GM21528 (cell line): Measurements from ENCODE around the gene CTSD.
"Not testable (repeated sequence)": the region's sequence is repeated elsewhere in the genome, so short reads cannot be mapped to it uniquely, and the experiment has no call there.

Experiments used
- ATAC-seq: cut with Tn5 transposase; IDR thresholded peaks from one replicate; pipeline ENCODE4 v1.9.1; 2021; ENCODE audit warnings: mild to moderate bottlenecking, moderate library complexity; ENCODE audit not compliant: unreplicated experiment, low FRiP score

CTSD gene

DNA sequence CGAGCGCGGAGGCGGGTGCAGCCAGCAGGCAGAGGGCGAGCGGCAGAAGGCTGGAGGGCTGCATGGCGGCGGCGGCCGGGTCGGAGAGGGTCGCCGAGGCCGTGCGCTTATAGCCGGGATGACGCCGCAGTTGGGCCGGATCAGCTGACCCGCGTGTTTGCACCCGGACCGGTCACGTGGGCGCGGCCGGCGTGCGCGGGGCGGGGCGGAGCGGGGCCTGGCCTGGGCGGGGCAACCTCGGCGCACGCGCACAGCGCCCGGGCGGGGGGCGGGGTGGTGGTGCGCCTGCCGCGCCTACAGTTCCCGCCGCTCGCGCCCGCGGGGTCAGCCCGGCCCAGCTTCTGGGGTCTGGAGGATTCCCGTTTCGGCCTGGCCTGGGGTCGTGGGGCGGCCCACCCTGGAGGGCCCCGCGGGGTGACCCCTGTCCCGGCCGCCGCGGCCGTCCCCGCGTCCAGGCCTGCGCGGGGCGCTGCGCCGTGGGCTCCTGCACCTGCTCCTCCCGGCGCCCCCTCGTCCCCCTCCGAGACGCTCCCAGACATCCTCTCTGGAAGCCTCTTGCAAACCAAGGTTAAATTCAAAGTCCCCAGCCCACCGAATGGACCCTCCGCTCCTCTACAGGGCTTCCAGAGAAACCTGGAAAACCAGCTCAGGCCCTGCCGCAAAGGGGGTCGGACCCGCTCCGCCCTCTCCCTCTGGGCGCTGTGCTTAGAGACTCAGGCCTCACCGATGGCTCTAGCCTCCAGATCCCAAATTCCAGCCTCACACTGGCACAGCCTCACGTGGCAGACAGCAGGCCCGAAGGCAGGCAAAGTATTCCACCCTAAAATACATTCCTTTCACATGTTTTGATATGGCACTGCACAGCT is at the start of gene CTSD:
CTSD (minus strand) TSS at position 132 of the 866 bp plus-strand sequence; CDS start at position 64, 68 bp downstream.
- peak; percentile 68 for ATAC-seq

DNA sequence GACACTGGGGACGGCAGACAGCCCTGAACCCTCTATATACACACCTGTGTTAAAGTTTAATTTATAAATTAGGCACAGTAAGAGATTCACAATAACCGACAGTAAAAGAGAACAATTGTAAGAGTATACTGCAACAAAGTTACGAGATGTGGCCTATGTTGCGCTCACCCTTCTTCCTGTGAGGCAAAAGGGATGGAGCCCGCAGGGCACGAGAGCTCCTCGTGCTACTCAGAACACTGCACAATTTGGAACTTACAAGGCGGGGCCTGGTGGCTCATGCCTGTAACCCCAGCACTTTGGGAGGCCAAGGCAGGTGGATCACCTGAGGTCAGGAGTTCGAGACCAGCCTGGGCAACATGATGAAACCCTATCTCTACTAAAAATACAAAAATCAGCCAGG is 49.6 kb upstream of the CTSD start:
- not testable (repeated sequence) for ATAC-seq

DNA sequence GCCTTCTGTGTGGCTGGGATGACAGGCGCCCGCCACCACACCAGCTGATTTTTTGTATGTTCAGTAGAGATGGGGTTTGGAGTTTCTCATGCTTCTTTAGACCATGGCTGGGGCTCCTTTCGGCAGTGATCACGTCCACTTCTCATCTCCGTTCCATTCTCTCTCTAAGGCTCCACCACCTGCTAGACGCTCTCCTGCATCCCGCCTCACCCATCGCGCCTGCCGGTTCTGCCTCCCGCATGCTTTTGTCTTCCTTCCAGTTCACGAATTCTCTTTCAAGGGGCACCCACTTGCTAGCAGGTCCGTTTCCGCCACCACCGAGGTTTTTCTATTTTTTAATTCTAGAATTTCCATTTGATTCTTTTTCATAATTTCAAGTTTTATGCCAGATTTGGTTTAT is 49.1 kb upstream of the CTSD start:
- no peak for ATAC-seq

- ATAC-seq: no peak
These were observed 48.5 kb upstream of the CTSD start for GRCh38 chr11:1812274-1812673.

DNA sequence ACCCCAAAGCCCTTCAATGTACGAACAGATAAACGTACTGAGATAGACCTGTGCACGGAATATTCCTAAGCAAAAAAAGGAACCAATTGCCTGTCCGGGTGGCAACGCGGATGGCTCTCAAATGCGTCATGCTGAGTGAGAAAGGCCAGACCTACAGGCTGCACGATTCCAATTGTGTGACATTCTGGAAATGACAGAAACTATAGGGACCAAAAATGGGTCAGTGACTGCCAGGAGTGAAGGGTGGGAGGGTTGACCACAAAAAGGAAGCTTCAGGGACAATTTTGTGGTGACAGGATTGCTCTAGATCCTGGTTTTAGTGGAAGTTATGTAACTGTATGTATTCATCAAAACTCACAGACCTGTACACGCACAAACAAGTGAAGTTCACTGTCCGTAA is 47.0 kb upstream of the CTSD start:
- no peak for ATAC-seq

- ATAC-seq: no peak
These were observed 43.7 kb upstream of the CTSD start for GRCh38 chr11:1807264-1807995.

DNA sequence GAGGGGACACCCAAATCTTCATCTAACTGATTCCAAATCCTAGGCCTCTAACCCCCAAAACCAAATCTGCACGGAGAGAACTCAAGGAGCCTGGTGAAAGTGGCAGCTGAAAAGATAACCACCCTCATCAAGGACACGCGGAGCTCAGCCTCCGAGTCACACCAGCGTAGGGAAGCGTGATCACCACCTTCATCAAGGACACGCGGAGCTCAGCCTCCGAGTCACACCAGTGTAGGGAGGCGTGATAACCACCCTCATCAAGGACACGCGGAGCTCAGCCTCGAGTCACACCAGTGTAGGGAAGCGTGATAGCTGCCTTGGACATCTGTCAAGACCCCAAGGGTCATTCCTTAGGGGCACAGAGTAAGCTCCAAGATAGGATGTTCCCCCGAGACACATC is 41.8 kb upstream of the CTSD start:
- ATAC-seq: no peak

GRCh38 chr11:1803835-1804519 is 40.2 kb upstream of the CTSD start:
- ATAC-seq: not testable (repeated sequence)

- no peak for ATAC-seq
These were observed 39.5 kb upstream of the CTSD start for GRCh38 chr11:1803246-1803645.

DNA sequence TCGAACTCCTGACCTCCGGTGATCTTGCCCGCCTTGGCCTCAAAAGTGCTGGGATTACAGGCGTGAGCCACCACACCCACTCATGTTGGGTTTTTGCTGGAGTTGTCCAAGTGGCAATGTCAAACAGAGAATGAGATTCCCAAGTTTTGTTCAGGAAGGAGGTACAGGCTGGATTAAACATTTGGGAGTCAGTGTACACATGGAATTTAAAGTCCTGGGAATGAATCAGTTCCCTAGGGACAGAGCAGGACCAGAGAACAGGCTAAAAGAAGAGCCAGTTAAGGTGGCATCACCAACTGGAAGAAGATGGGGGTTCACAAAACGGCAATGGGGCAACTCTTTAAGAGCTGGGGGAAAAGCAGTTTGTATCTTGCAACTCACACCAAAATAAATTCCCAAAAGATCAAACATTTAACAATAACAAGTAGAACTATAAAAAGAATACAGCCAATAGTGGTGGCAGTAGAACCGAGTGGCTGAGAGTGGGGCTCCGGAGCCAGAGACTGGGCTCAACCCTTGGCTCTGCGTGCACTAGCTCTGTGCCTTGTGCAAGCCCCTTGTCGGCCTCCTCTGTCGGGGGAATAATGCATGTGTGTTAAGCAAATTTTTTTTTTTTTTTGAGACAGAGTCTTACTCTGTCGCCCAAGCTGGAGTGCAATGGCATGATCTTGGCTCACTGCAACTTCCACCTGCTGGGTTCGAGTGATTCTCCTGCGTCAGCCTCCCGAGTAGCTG is 33.8 kb upstream of the CTSD start:
- no peak for ATAC-seq

- ATAC-seq: no peak
These were observed 32.8 kb upstream of the CTSD start for GRCh38 chr11:1796413-1797011.

GRCh38 chr11:1793081-1793480 is 29.4 kb upstream of the CTSD start:
- ATAC-seq: no peak

DNA sequence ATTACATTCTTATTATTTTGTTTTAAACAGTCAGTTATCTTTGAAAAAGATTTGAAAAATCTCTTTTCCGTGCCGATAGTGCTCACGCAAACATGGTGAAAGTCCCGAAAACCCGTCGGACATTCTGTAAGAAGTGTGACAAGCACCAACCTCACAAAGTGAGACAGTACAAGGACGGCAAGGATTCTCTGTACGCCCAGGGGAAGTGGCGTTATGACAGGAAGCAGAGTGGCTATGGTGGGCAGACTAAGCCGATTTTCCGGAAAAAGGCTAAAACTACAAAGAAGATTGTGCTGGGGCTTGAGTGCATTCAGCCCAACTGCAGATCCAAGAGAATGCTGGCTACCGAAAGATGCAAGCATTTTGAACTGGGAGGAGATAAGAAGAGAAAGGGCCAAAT is 28.7 kb upstream of the CTSD start:
- no peak for ATAC-seq

- no peak for ATAC-seq
These were observed 28.2 kb upstream of the CTSD start for GRCh38 chr11:1791912-1792311.

- ATAC-seq: no peak
These were observed 22.7 kb upstream of the CTSD start for GRCh38 chr11:1786466-1786865.

GRCh38 chr11:1785749-1786413 is 22.2 kb upstream of the CTSD start:
- no peak for ATAC-seq

DNA sequence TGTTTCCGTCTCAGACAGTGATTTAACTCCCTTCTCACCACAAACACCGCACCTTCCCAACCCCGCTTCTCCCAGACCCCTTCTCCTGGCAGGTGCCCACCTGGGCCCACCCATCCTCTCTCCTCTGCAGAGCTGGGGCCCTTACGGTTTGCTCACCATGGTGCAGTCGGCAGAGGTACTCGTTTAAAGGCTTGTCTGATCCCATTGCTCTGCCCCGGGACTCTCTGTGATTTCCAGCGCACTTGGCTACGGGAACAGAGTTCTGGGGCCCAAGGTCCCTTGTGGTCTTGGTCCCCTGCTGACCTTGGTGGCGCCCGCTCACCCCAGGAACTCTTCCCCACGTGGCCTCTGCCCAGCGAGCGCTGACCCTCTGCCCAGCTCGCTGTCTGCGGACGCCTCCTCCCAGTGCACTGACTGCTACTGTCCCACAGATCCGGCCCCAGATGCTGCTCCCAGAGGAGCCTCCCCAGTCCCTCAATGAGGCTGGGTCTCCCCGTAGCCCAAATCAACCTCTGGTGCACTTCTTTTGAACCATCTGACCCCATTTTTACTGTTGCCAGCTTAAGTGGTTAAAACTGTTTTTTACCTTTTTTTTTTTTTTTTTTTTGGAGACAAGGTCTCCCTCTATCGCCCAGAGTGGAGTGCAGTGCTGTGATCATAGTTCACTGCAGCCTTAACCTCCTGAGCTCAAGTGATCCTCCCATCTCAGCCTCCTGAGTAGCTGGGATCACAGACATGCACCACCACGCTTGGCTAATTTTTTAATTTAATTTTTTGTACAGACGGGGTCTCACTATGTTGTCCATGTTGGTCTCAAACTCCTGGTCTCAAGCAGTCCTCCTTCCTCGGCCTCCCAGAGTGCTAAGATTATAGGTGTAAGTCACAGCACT is 21.3 kb upstream of the CTSD start:
- ATAC-seq: no peak

DNA sequence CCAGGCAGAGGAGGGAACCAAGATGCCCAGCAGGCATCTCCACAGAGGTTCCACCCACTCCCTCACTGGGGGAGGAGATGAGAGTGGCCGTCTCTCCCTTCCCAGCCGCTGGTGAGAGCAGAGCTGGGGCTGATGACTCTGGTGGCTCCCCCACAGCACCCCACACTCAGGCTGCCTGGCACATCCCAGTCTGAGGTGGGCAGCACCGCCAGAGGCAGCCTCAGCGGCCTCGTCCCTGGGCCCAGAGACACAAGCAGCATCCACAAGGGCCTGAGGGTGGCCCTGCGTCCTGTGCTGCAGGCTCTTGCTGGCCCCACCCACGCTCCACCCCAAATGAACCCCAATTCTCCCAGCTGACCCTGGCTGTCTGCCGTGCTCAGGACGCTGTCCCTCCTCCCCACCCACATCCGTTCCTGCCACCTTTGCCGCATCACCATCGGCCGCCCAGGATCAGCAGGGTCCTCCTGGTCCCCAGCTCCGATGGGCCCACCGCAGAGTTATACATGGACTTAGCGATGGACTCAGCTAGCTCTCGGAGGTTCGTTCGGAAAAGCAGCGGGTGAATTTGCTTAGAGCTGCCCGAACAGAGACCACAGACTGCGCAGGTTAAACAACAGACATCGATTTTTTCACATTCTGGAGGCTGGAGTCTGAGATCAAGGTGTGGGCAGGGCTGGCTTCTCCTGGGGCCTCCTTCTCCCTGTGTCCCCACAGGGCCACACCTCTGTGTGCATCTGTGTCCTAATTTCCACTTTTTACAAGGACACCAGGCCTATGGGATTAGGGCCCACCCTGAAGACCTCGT is 20.2 kb upstream of the CTSD start:
- ATAC-seq: no peak
